Stimulated activated CD8-positive, alpha-beta memory T cell treated with anti-CD3 and anti-CD28 coated beads, Interleukin-12 subunit alpha, Interleukin-12 subunit beta, amount 100 ng/mL, for 24 hours (primary cell): ENCODE data around the gene FBXO8.

Experiments used
- DNase-seq: peaks from one replicate; pipeline ENCODE4 v3.0.0-alpha.2; 2020; ENCODE audit errors: extremely low read depth

The FBXO8 gene

DNA sequence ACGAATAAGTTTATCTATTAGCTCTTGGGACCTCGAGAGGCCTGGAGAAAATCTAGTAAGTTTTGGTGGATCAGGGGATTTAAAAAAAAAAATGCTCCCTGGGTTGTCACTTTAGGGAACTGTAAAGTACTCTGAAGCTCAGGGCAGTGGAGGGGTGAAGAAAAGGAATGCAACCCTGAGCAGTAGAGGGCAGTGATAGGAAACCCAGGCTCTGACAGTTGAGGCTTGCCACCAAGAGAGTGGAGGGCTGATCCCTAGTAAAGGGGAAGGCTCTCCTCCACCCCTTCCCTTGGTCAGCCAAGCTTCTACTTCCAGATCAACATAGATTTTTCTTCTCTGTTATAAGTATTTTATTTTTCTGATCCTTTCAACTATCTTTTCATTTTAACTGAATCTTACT, 73.1 kb downstream of the FBXO8 start:
- DNase-seq, result no peak

GRCh38 chr4:174209341-174209740, 74.1 kb downstream of the FBXO8 start:
- DNase-seq, result no peak

- no peak for DNase-seq
Measured at GRCh38 chr4:174207367-174207766, 76.1 kb downstream of the FBXO8 start.

DNA sequence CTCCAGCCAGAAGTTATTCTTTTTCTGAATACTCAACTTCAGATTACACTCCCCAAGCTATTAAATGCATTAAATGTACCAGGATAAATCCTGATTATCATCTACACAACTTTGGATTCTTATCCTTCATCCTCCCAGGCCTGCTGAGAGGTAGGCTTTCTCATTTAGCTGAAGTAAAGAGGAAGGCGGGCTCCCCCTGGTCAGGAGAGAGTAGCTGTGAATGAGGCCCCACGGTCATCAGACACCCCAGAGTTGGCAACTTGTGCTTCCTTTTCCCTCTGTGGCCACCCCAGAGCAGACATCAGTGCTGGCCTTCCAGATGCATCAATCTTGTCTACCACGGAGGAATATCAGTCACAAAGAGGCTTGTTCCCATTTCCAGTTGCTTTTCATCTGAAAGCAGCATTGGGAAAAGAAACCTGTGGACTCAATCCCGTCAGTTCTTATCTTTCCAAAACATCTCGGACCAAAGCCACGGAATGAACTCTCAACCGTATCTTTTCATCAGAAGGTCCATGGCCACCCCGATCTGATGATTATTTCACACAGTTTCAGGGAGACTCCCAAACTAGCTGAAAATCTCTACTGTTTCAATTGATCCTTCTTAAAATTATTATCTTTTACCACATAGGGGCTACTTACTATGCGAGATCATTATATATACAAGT, 79.2 kb downstream of the FBXO8 start:
- DNase-seq, result no peak

- DNase-seq, result no peak
Measured at GRCh38 chr4:174201871-174202270, 81.6 kb downstream of the FBXO8 start.

GRCh38 chr4:174199735-174200134, 83.7 kb downstream of the FBXO8 start:
- DNase-seq, result no peak

DNA sequence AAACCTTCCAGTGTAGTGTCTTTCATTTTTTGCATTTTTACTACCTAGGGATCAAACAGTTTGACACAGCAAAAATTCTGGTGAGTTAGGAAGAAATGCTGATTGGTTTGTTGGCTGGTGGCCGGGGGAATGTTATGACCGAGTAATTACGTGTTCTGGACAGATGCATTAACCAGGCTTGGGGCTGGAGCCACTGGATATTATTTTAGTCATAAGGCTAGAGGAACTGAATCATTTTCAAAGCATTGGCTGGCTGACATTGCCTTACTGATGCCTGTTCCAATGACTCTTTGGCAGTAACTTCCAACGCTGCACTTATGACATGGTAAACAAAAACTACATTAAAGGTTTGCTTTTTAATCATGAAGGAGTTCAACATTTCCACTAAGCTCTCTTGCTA, 84.6 kb downstream of the FBXO8 start:
- no peak for DNase-seq

DNA sequence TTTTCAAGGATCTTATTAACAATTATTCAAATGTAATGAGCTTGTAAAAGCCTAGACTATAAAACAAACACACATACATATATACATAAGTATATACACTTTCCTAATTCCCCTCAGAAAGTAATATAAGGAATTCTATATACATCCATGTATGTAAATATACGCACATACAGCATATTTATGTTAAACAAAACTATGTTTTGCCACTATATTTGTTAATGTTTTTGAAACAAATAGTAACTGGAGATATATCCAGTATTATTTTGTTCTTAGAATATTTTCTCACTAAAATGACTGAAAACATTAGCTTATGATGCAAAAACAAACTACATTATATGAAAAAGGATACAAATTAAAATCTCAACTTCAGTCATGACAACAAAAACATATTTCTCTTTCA, 85.1 kb downstream of the FBXO8 start:
- no peak for DNase-seq

DNA sequence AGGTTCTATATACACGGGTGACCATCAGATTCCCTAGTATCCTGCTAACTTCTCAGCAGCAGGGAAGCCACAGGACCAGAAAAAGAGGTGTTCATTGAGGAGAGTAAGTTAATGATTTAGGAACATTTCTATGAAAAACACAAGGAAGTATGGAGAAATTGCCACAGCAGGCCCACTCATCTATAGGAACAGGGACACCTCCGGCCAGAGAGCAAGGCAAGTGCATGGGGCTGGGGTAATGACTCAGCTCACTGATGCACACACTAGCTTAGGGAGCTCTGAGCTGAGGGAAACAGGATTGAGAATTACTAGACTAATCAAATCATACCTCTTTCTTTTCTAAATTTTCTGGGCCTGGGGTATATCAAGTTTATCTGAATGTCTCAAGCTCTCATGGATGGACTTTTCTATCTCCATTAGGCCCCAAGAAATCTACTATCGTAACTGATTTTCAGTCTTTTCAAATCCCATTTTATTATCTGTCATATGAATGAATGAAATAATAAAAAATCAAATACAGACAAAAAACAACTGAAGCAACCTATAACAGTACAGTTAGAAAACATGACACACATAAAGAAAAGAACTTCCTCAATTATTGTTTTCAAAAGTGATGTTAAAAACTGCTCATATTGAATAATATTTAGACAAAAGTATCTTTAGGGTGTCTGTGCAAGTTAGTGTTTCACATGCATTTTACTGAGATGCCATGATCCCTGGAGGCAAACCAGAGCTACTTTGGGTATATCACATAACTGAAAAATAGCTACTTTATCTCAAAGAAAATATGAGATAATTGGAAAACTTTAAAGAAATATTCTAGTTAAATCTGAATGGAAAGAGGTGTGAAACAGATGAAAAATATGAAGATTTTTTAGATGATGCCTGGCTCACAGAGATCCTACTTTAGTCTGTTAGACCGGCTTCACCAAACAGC, 89.8 kb downstream of the FBXO8 start:
- no peak for DNase-seq

GRCh38 chr4:174192943-174193342, 90.5 kb downstream of the FBXO8 start:
- DNase-seq, result no peak

DNA sequence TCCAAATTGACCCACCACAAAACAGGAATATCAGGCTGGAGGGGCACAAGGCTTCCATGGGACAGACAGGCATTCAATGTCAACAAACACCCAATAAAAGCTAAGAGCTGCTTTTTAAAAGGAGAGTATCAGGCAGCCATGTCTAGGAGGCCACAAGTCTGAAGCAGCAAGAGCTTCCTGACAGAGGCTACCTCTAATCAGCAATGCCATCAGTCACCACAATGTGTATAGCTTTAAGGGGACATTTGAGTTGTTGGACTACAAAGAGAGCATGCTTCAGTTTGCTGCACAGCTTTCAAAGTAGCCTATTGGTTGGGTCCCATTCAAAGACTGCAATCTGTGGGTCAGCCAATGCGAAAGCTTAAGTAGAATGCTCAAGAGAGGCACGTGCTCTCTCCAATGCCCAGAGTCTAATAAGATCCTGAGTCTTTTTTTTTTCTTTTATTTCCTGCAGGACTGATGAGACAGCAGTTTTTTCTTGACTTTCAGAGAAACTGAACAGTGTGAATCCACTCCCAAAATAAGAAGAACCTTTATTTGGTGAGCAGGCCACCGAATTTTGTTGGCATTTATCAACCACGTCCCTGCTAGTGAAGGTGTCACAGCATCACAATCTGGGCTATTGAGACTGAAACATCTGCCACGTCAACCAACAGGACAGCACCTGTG, 92.5 kb downstream of the FBXO8 start:
- no peak for DNase-seq

DNA sequence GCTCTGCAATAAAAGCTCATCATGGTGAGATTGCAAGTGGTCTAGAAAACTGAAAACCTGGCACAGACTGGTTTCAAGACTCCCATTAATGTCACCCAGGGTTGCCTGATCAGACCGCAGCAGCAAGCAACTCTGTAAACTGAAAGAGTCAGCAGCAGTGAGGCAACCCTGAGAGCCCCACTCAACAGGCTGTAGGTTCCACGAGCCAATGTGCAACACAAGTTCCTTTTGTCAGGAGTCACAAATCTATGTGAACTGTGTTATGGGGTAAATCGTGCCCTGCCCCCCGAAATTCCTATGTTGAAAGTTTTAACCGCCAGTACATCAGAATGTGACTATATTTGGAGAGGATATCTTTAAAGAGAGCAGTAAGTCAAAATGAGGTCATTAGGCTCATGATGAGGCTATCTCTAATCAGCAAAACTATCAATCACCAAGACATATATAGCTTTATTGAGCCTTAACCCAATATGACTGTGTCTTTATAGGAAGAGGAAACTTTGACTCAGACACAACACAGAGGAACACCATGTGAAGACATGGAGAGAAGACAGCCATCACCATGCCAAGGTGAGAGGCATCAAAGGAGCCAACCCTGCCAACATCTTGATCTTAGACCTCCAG, 94.0 kb downstream of the FBXO8 start:
- no peak for DNase-seq
